T-helper 9 cell (primary cell): ENCODE data around the gene NPC1L1.
"Not testable (repeated sequence)": the region's sequence is repeated elsewhere in the genome, so short reads cannot be mapped to it uniquely, and the experiment has no call there.

ENCODE experiments used
- DNase-seq: peaks from one replicate; pipeline ENCODE4 v3.0.0-alpha.2; 2020

Gene NPC1L1

DNA sequence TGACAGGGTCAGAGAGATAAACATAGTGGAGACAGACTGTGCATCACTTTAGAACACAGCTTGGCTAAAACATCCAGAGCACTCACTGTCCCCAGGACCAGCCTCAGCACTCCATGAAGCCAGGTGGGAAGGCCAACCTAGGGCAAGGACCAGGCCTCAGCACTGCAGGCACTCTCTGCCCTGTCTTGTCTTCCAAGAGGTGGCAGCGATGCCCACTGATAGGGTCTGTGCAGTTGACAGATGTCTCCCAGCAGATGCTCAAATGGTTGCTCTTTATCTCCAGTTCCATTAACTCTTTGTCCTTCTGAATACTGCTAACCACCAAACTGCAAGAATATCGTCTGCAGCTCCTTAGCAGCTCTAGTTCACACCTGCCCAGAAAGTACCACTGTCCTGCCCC is 23.5 kb upstream of the NPC1L1 start:
- DNase-seq = no peak

DNA sequence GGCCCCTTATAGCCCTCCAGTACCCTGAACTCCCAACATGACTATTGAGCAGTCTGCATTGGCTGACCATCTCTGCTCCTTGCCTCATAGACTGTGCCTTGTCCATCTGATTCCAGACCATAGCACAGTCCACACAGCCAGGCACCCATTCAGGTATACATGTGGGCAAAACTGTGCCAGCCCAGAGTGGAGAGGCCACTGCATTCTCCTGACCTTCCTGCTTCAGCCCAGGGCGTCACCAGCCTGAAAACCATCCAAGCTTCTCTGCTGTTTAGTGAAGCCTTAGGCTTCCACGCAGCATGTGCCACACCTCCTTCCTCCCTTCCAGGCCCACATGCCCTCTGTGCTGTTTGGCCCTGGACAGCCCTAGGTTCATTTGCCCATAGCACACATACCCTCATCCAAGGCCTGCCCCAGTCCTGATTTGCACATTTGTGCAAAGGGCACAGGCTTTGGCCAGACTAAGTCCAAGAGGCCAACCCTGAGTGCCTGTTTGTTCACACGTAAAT is 22.1 kb upstream of the NPC1L1 start:
- DNase-seq = no peak

DNA sequence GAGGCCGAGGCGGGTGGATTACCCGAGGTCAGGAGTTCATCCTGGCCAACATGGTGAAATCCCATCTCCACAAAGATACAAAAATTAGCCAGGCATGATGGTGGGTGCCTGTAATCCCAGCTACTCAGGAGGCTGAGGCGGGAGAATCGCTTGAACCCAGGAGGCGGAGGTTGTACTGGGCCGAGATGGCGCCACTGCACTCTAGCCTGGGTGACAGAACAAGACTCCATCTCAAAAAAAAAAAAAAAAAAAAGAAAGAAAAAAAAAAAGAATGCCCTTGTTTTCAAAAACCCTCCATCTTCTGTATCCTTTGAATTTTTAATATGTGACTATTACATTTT is 21.5 kb upstream of the NPC1L1 start:
- not testable (repeated sequence) for DNase-seq

DNA sequence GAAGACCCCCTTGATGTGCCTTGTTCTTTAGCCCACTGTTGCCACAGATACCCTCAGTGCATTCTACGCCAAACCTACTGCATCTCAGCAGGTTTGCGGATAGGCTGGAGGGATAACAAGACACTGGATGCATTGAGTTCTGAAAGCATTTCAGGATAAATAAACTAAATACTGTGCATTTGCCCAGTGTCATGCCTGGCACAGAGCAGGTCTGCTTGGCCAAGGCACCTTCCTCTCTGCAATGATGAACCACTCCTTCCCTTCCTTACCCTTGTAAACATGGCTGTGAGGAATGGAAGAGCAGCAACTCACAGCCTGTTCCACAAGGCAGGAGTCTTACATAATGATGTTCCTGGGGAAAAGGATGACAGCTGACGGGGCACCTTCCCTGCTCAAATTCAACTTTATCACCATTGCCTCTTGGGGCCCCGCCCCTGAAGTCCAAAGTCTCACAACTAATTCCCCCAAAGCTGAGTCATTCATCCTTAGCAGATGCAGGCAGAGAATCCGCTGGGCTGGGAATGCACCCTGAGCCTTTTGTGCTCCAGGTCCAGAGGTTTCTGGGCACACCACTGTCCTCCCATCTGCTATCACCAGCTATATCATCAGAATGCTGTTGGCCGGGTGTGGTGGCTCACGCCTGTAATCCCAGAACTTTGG is 21.0 kb upstream of the NPC1L1 start:
- DNase-seq = no peak

DNA sequence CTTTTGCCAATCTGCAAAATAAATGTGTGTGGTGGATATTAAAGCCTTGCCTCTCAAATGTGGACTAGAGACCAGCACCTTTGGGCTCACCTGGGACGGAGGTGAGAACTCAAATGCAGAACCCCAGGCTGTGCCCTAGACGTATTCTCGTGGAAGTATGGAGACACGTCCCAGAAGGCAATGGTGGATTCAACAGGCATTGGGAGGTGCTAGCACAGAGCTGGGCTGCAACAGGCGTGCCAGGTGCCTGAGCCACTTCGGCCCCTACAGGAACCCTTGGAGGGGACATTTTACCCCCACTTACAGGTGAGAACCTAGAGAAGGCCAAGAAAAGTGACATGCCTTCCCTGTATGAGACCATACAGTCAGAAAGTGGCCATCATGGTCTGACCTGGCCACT is 20.4 kb upstream of the NPC1L1 start:
- DNase-seq = no peak

DNA sequence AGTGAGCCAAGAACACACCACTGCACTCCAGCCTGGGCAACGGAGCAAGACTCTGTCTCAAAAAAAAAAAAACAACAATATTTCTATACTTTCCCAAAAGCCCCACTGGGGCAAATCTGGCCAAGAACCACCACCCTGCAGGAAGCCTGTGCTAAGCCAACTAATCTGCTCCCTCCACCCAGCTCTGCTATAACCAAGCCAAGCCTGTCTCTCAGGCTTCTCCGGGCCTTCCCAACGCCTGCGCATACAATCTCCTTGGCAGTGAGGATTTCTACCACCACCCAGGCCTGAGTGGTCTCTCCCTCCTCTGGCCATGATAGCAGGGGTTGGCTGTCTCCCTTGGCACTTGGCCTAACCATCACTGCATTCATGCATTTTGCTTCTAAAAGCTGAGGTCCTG is 18.4 kb upstream of the NPC1L1 start:
- DNase-seq = no peak

DNA sequence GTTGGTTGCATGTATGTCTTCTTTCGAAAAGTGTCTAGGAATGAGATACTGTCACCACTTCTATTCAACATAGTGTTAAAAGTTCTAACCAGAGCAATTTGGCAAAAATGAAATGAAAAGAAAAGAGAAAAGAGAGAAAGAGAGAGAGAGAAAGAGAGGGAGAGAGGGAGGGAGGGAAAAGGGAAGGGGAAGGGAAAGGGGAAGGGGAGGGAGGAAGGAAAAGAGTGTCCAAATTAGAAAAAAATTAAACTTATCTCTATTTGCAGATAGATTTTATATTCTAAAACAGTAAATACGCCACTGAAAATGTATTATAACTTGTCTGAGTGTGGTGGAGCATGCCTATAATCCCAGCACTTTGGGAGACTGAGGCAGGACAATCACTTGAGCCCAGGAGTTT is 16.4 kb upstream of the NPC1L1 start:
- DNase-seq = no peak

DNA sequence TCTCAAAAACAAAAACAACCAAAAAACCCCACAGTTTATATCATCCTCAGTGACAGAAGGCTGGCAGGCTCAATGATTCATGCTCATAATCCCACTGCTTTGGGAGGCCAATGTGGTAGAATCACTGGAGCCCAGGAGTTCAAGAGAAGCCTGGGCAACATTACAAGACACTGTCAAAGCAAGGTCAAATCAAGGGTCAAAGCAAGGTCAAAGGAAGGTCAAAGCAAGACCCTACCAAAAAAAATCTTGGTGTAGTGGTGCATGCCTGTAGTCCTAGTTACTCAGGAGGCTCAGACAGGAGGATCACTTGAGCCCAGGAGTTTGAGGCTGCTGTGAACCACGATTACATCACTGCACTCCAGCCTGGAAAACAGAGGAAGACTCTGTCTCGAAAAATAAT is 14.2 kb upstream of the NPC1L1 start:
- DNase-seq = no peak

DNA sequence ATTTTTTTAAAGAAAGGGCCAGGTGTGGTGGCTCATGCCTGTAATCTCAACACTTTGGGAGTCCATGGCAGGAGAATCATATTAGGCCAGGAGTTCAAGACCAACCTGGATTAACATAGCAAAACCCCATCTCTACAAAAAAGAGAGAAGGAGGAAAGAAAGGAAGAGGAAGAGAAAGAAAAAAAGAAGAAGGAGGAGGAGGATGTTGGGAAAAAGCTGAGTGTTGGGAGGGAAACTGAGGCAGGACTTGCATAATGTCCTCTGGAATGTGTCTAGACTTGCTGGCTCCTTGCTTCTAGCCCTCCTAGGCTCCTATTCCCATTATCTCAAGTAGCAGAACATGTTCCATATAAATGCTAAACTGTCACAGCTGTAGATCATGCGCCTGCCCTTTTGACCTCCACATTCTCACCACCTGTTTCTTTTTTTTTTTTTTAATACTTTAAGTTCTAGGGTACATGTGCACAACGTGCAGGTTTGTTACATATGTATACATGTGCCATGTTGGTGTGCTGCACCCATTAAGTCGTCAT is 11.4 kb upstream of the NPC1L1 start:
- not testable (repeated sequence) for DNase-seq

DNA sequence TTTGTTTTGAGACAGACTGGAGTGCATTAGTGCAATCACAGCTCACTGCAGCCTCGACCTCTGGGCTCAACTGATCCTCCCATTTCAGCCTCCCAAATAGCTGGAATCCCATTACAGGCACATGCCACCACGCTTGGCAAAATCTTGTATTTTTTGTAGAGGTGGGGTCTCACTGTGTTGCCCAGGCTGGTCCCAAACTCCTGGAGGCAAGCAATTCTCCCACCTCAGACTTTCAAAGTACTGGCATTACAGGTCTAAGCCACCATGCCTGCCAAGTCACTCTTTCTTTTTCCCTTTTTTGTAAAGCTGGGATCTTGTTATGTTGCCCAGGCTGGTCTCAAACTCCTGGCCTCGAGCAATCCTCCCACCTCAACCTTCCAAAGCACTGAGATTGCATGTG is 8.3 kb upstream of the NPC1L1 start:
- no peak for DNase-seq

DNA sequence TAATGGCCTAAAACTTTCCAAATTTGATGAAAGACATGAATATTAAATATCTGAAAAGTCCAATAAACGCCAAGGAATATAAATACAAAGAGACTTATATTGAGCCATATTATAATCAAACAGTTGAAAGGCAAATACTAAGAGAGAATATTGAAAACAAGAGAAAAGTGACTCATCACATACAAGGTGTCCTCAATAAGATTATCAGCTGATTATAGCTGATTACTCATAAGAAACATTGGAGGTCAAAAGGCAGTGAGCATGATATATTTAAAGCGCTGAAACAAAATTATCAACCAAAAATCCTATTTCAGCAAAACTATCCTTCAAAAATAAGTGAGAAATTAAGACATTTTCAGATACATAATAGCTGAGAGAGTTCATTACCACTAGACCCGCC is 7.8 kb upstream of the NPC1L1 start:
- no peak for DNase-seq

DNA sequence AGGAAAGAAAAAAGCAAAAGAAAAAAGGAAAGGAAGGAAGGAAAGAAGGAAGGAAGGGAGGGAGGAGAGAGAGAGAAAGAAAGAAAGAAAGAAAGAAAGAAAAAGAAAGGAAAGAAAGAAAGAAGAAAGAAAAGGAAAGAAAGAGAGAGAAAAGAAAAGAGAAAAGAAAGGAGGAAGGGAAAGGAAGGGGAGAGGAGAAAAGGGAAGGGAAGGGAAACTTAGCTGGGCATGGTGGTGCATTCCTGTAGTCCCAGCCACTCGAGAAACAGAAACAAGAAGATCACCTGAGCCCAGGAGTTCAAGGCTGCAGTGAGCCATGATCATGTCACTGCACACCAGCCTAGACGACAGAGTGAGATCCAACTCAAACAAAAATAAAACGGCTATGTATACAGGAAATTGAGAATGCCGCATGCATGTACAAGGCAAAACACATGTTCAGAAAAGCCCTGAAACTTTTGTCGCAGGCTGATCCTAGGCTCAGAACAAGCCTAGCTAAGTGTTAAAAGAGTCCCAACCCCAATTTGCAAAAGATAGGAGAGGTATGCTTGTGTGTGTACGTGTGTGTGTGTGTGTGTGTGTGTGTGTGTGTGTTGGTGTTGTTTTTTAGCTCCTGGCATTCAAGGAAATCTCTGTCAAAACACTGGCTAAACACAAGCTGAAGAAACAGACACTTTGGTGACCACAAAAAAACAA is 6.6 kb upstream of the NPC1L1 start:
- DNase-seq = no peak

DNA sequence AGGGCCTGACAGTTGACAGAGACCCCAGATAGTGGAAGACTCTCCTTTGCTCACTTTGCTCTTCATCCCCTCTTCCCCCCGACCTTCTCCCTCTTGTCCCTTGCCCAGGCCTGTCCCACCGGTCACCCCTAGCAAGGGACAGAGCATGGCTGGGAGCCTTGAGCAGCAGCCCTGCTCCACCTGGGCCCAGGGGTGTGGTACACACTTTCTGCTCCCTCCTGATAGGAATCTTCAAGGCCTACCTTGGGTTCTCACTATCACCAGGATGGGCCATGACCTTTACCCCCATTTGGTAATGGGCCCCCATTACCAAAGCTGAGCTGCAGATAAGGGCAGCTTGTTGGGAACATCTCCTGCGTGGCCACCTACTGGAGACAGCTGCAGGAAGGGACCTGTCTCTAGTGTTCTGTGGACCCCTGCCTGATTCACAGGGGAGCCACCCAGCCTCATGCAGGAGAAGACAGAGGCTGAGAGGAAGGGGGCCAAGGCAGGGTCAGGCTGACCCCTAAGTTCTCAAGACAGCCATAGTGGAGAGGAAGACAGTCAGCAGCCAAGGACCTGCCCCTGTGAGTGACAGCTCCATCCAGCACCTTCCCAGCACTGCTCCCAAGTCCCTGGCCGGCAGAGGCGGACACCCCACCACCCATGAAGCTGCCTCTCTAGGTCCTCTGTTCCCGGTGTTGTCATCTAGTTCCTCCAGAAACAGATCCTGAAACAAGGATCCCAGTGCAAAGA is 913 bp upstream of the NPC1L1 start:
- DNase-seq = no peak

DNA sequence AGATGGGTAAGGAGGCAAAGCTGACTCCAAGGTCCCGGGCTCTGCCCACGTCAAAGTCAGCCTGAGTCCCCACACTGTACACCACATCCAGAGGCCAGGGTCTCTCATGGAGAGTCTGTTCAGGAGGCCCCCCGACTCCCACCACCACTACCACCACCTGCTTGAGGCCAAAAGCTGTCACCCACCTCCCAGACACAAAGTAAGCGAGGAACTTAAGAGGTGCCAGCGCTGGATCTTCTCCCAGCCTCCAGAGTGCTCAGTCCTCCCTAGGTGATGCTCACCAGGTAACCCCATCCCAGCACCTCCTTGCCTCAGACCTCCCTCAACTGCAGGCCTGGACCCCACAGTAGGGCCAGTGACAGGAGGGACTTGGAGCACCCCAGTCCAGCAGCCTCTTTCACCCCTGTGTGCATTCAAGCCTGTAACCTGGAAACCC is 520 bp downstream of the NPC1L1 start:
- no peak for DNase-seq

DNA sequence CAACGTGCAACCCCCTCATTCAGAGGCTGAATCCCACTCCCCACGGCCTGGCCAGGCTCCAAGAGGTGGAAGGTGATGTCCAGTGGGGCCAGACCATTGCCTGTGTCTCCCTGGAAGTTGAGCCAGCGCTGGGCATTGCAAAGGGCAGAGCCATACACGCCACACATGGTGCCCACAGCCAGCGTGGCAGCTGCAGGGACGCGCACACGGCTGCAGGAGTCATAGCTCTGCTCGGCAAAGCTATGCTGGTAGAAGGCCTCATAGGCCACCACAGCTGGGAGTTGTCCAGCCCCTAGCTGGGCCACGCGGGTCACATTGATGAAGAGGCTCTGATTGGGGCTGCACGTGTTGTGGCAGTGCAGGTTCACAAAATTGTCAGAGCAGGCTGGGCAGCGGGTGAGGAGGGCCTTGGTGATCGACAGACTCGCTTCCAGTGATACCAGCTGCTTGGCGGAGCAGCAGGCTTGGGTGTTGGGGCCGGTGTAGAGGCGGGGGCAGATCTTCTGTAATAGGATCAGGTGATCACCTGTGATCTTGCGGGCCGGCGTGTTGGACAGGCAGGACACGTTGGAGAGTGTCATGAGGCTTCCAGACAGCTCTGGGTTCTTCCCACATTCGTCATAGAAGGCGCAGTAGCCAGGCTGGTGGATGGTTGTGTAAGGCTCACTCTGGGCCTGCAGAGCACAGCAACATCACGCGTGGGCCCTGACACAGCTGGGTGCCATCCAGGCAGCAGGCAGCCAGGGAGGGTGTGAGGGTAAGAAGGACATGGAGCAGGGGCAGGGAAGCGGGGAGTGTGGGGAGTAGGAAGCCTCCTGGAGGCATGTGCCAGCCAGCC is 1.2 kb downstream of the NPC1L1 start:
- DNase-seq = no peak

DNA sequence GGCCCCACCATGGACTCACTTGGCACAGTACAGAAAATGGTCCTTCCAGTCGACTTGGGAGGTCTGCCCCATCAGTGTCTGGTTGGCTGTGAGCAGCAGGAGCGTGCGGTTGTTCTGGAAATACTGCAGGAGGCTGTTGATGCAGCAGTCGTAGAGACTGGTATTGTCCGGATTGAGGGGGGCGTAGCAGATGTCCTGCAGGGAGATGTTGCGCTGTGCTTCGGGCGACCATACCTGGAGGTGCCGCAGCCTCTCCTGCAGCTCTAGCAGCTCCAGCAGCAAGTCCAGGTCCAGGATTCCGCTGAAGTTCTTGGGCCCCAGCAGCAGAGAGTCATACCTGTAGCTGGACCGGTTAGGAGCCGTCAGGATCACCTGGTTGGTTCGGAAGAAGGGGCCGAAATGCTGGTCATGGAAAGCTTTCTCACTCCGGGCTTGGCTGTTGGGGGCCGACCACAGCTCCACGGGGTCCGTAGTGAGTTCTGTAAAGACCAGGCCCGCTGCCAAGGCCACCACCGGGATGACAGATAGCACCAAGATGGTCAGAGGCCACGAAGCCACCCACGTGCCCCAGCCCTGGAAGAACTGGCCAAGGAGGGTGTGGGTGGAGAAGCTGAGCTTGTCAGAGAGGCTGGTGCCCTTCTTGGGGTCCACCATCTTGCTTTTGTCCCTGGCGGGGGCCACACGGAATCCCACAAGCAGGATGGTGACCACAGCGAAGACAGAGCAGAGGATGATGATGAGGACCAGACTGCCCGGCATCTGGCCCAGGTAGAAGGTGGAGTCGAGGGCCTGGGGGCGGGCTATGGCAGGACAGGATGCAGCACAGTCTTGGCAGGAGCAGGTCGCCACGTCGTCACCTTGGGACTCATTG is 2.1 kb downstream of the NPC1L1 start:
- DNase-seq = no peak

DNA sequence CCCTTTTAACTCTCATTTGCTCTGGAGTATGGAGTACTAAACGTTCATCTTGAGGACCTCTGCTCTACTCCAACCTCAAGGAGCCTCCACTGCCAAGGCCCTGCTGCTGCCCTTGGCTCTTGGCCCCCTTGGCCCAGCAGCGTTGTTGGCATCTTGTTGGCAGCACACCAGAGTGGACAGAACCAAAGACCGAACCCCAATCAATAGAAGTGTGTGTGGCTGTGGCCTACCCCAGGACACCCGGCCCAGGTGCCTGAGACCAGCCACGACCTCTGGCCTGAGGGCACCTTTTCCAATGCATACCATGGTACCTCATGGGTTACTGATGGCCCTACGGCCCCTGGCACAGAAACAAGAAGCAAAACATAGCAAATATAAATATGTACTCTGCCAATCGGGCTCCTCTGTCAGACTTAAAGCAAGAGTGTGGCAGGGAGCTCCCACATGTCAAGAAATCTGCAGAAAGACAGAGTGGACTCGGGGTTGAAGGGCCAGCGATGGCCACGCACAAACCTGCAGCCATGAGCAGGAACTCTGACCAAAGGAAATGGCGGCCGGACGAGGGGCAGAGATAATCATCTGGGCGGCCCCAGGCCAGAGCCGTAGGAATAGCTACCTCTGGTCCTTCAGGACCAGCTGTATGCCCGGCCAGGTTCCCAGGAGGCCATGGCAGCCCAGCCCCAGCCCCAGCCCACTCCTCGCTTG is 2.9 kb downstream of the NPC1L1 start:
- DNase-seq = no peak

DNA sequence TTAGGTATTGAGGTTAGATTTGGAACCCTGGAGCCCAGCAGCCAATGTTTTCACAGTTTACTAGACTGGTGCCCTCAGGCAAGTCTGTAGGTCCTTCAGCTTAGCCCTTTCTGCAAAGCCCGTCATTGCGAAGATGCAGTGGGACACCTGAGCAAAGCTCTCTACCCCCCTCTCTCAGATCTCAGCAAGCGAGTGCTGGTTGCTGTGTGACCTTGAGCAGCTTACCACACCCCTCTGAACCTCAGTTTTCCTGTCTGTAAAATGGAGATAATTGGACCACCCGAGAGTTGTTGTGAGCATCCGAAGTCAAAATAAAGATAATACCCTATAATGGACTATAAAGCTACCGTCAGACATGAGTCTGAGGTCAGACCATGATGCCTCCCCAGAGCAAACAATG is 3.7 kb downstream of the NPC1L1 start:
- DNase-seq = no peak

DNA sequence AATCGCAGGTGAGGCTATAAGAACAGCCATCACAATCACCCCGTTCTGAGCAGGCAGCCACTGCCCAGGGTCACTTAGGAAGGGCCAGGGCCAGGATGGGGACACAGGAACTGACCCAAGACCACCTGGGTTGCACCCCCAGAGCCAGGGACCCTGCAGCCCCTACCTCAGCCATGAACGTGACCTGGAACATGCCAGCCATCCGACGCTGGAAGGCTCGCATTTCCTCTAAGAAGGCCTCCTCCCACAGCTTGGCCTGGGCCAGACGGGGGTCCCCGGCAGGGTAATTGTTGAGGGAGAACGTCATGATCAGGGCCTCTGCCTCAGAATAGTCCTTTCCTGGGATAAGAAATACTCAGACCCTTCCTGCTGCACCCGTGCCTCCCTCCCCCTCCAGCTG is 5.0 kb downstream of the NPC1L1 start:
- no peak for DNase-seq

DNA sequence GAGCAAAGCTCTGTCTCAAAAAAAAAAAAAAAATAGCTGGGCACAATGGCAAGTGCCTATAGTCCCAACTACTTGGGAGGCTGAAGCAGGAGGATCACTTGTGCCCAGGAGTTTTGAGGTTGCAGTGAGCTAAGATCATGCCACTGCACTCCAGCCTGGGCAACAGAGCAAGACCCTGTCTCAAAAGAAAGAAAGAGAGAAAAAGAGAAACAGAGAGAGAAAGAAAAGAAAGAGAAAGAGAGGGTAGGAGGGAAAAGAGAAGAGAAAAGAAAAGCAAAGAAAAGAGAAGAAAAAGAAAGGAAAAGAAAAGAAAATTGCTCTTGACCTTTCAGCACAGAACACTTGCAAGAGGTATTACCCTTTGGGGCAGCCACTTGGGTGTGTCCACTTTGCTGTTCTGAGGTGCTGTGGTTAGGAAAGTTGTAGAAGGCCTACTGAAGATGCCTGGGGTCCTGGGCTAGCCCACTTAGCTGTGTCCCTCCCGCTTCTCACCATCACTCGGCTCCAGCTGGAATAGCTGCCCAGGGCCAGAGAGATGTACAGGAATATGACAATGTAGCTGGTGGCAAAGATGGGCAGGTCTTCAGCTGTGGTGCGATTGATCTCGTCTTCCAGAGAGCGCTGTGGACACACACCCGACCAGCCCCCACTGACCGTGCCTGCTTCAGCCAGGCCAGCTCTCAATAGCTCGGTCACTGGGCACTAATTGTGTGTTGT is 5.6 kb downstream of the NPC1L1 start:
- DNase-seq = no peak
